ENCODE data around the gene IGF2BP3. TPM values are rescaled to one million over a fixed set of nuclear protein-coding genes. Genes with fewer than 3 reads are reported as not detected.
"Not testable (repeated sequence)": the region's sequence is repeated elsewhere in the genome, so short reads cannot be mapped to it uniquely, and the experiment has no call there.

Gene IGF2BP3
- total RNA-seq, 1 donor from 2014 or later: 47.0 TPM

GRCh38 chr7:23404546-23405239 is 65.6 kb downstream of the IGF2BP3 start:
- H3K27ac Mint-ChIP-seq (ENCODE audit: unreplicated experiment): no peak overlapping the region
- no peaks in the 10 kb centered on the region for H3K9me3 Mint-ChIP-seq (ENCODE audit: unreplicated experiment)
- H3K4me3 Mint-ChIP-seq (ENCODE audit: unreplicated experiment): no peak overlapping the region
- no peaks in the 10 kb centered on the region for H3K4me1 Mint-ChIP-seq (ENCODE audit: low read depth, unreplicated experiment)
- H3K27me3 Mint-ChIP-seq (ENCODE audit: unreplicated experiment): no peaks in the 10 kb centered on the region
- TF ChIP-seq CTCF (IDR thresholded peaks at IDR 0.05; ENCODE audit: partially characterized antibody, unreplicated experiment): no peak
- H3K36me3 Mint-ChIP-seq (ENCODE audit: unreplicated experiment): no peaks in the 10 kb centered on the region
- DNase-seq: no peak

GRCh38 chr7:23403970-23404369 is 66.3 kb downstream of the IGF2BP3 start:
- H3K9me3 Mint-ChIP-seq (ENCODE audit: unreplicated experiment): no peaks in the 10 kb centered on the region
- H3K27ac Mint-ChIP-seq (ENCODE audit: unreplicated experiment): no peak overlapping the region
- DNase-seq: no peak
- no peak for TF ChIP-seq CTCF (IDR thresholded peaks at IDR 0.05; ENCODE audit: partially characterized antibody, unreplicated experiment)
- no peaks in the 10 kb centered on the region for H3K4me1 Mint-ChIP-seq (ENCODE audit: low read depth, unreplicated experiment)
- H3K4me3 Mint-ChIP-seq (ENCODE audit: unreplicated experiment): no peak overlapping the region
- H3K36me3 Mint-ChIP-seq (ENCODE audit: unreplicated experiment): no peaks in the 10 kb centered on the region
- no peaks in the 10 kb centered on the region for H3K27me3 Mint-ChIP-seq (ENCODE audit: unreplicated experiment)

GRCh38 chr7:23398090-23398489 is 72.2 kb downstream of the IGF2BP3 start:
- H3K36me3 Mint-ChIP-seq (ENCODE audit: unreplicated experiment); H3K27me3 Mint-ChIP-seq (ENCODE audit: unreplicated experiment); H3K27ac Mint-ChIP-seq (ENCODE audit: unreplicated experiment); H3K4me1 Mint-ChIP-seq (ENCODE audit: low read depth, unreplicated experiment); H3K9me3 Mint-ChIP-seq (ENCODE audit: unreplicated experiment); DNase-seq; H3K4me3 Mint-ChIP-seq (ENCODE audit: unreplicated experiment): not testable (repeated sequence)

GRCh38 chr7:23397241-23397640 is 73.0 kb downstream of the IGF2BP3 start:
- H3K9me3 Mint-ChIP-seq (ENCODE audit: unreplicated experiment): no peaks in the 10 kb centered on the region
- TF ChIP-seq CTCF (IDR thresholded peaks at IDR 0.05; ENCODE audit: partially characterized antibody, unreplicated experiment): no peak
- no peak overlapping the region for H3K4me3 Mint-ChIP-seq (ENCODE audit: unreplicated experiment)
- no peaks in the 10 kb centered on the region for H3K36me3 Mint-ChIP-seq (ENCODE audit: unreplicated experiment)
- no peak for DNase-seq
- H3K27ac Mint-ChIP-seq (ENCODE audit: unreplicated experiment): no peak overlapping the region
- H3K4me1 Mint-ChIP-seq (ENCODE audit: low read depth, unreplicated experiment): peaks cover 6% of the 10 kb centered on the region
- H3K27me3 Mint-ChIP-seq (ENCODE audit: unreplicated experiment): no peaks in the 10 kb centered on the region

- Mint-ChIP-seq H3K4me1 (ENCODE audit: low read depth, unreplicated experiment) (peaks cover 6% of the 10 kb centered on the region), H3K4me3 (ENCODE audit: unreplicated experiment) (no peak overlapping the region), H3K9me3 (ENCODE audit: unreplicated experiment) (no peaks in the 10 kb centered on the region), H3K36me3 (ENCODE audit: unreplicated experiment) (no peaks in the 10 kb centered on the region), H3K27me3 (ENCODE audit: unreplicated experiment) (no peaks in the 10 kb centered on the region), H3K27ac (ENCODE audit: unreplicated experiment) (no peak overlapping the region)
- no peak for TF ChIP-seq CTCF (IDR thresholded peaks at IDR 0.05; ENCODE audit: partially characterized antibody, unreplicated experiment)
- no peak for DNase-seq
These were observed 73.9 kb downstream of the IGF2BP3 start for GRCh38 chr7:23396222-23397015.

All from glutamatergic neuron (in vitro differentiated cells).